Activated CD4-positive, CD25-positive, alpha-beta regulatory T cell treated with anti-CD3 and anti-CD28 coated beads, Interleukin-2, amount 50 U/mL, for 16 hours (primary cell): ENCODE measurements around the gene TNFRSF18.

Experiments used
- DNase-seq: peaks from one replicate; pipeline ENCODE4 v3.0.0-alpha.2; 2020; ENCODE audit warnings: low read depth, low spot score

The TNFRSF18 gene

GRCh38 chr1:1166642-1167397, 39.6 kb downstream of the TNFRSF18 start:
- no peak for DNase-seq

- no peak for DNase-seq
These were observed 40.4 kb downstream of the TNFRSF18 start for GRCh38 chr1:1165900-1166421.

- no peak for DNase-seq
These were observed 40.9 kb downstream of the TNFRSF18 start for GRCh38 chr1:1165485-1165884.

GRCh38 chr1:1164701-1165451, 41.5 kb downstream of the TNFRSF18 start:
- DNase-seq: no peak

- no peak for DNase-seq
These were observed 42.1 kb downstream of the TNFRSF18 start for GRCh38 chr1:1164361-1164700.

GRCh38 chr1:1163538-1164070, 42.8 kb downstream of the TNFRSF18 start:
- DNase-seq: no peak

GRCh38 chr1:1162597-1163537, 43.5 kb downstream of the TNFRSF18 start:
- DNase-seq: no peak

GRCh38 chr1:1161683-1162079, 44.7 kb downstream of the TNFRSF18 start:
- DNase-seq: no peak

GRCh38 chr1:1161078-1161682, 45.2 kb downstream of the TNFRSF18 start:
- no peak for DNase-seq

- no peak for DNase-seq
These were observed 46.0 kb downstream of the TNFRSF18 start for GRCh38 chr1:1160281-1160930.

- no peak for DNase-seq
These were observed 48.3 kb downstream of the TNFRSF18 start for GRCh38 chr1:1157914-1158710.

GRCh38 chr1:1157426-1157913, 48.9 kb downstream of the TNFRSF18 start:
- DNase-seq: peak; percentile 27

- no peak for DNase-seq
These were observed 49.4 kb downstream of the TNFRSF18 start for GRCh38 chr1:1157033-1157365.

- no peak for DNase-seq
These were observed 50.0 kb downstream of the TNFRSF18 start for GRCh38 chr1:1156140-1157032.

- DNase-seq: no peak
These were observed 51.1 kb downstream of the TNFRSF18 start for GRCh38 chr1:1155258-1155657.

- DNase-seq: no peak
These were observed 52.5 kb downstream of the TNFRSF18 start for GRCh38 chr1:1153874-1154273.
